GM11168 (cell line): Measurements from ENCODE around the gene UBE2J2.

ENCODE experiments used
- in situ Hi-C: fragments of 300-500 bp; cut with MboI; formaldehyde crosslinking; loops from one replicate; pipeline ENCODE4 v1.12.0; 2022; ENCODE audit warnings: low sequenced_read_pairs; ENCODE audit not compliant: unreplicated experiment

UBE2J2 gene

GRCh38 chr1:1232208-1232795, 41.4 kb downstream of the UBE2J2 start, which contains the start of gene B3GALT6:
Gene B3GALT6, plus strand, starts transcription at chr1:1232237. Its CDS starts 42 bp downstream, at chr1:1232279.
- in situ Hi-C loops, result no loop called here

DNA sequence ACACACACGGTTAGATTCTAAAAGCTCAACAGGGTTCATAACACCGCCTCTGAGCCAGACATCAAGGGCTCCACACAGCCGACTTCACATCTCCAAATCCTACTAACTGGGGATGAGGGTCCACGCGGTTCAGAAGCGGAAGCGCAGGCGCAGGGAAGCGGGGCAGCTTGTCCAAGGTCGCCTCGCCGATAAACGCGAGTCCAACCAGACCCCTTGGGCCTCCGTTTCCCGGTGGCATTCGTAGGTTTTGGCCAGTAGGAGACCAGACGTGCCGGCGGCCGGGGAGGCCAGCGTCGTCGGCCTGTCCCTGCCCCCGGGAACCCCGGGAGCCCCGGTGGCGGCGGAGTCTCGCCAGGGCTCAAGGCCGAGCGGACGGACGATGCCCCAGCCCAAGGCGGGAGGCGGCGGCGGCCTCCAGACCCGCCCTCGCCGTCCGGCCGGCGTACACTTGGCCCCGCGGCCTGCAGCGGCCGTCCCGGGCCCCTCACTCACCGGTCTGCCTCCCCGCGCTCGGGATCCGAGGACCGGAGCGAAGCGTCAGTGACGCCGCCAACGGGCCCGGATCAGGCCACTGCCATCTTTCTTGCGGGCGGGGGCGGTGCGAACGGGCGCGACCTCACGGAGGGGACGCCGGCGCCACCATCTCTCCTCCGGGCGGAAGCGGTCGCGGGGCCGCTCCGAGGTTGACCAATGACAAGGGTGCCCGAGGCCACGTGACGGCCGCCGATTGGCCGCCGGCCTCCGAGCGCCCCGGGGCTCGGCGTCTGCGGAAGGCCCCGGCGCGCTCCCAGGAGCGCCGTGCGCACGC, 42.0 kb downstream of the UBE2J2 start, which contains the start of gene SDF4:
TSS of gene SDF4 (minus strand) at position 602 of the 808 bp plus-strand sequence. CDS start 3,229 bp downstream, outside the sequence.
- in situ Hi-C loops, result no loop called here

GRCh38 chr1:1230656-1231399, 42.8 kb downstream of the UBE2J2 start:
- in situ Hi-C loops, result no loop called here

DNA sequence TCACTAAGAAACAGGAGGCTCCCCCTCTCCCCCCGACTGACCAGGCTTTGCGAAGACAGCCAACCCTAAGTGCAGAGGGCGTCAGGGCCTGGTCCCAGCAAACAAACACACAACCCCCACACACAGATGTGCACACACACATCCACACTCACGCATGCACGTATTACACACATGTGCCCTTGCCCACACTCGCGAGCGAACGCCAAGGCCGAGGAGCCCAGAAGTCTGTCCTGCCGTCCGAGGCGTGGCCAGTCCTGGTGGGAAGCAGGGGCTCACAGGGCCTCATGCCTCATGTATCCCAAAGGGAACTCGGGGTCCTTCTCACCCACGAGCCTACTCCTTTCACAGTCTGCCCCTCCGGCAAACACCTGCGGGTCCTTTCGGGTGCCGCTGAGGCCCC, 43.9 kb downstream of the UBE2J2 start:
- in situ Hi-C loops, result no loop called here

GRCh38 chr1:1228596-1229321, 44.9 kb downstream of the UBE2J2 start:
- in situ Hi-C loops, result no loop called here

GRCh38 chr1:1228187-1228586, 45.5 kb downstream of the UBE2J2 start:
- in situ Hi-C loops, result no loop called here

GRCh38 chr1:1227386-1227785, 46.3 kb downstream of the UBE2J2 start:
- in situ Hi-C loops, result no loop called here

GRCh38 chr1:1226566-1227362, 46.9 kb downstream of the UBE2J2 start:
- in situ Hi-C loops, result no loop called here

GRCh38 chr1:1225913-1226312, 47.7 kb downstream of the UBE2J2 start:
- in situ Hi-C loops, result no loop called here

DNA sequence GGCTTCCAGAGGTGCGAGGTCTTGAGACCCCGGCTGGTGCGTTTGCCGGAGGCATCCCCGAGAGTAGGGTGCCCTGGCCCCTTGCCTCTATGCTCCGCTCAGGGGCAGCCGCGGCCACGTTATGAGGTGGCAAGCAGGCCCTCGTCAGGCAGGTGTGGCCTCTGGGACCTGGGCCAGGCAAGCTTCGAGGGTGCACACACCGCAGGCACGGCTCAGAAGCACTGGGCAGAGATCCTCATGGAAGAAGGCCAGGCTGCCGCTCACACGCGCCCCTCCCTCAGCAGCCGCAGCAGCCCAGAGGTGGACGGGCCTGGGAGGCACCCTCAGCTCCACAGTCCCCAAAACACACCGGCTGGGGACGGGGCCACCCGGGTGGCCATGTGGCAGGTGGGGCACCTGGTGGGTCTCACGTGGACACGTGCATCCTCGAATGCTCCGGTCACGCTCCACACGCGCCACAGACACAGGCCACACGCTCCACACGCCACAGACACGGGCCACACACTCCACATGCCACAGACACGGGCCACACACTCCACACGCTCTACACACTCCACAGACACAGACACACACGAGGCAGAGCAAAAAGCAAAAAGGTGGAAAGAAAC, 48.3 kb downstream of the UBE2J2 start:
- in situ Hi-C loops, result no loop called here

GRCh38 chr1:1223891-1224290, 49.8 kb downstream of the UBE2J2 start:
- in situ Hi-C loops, result no loop called here

- in situ Hi-C loops, result no loop called here
Observed at GRCh38 chr1:1223321-1223720, 50.3 kb downstream of the UBE2J2 start.

DNA sequence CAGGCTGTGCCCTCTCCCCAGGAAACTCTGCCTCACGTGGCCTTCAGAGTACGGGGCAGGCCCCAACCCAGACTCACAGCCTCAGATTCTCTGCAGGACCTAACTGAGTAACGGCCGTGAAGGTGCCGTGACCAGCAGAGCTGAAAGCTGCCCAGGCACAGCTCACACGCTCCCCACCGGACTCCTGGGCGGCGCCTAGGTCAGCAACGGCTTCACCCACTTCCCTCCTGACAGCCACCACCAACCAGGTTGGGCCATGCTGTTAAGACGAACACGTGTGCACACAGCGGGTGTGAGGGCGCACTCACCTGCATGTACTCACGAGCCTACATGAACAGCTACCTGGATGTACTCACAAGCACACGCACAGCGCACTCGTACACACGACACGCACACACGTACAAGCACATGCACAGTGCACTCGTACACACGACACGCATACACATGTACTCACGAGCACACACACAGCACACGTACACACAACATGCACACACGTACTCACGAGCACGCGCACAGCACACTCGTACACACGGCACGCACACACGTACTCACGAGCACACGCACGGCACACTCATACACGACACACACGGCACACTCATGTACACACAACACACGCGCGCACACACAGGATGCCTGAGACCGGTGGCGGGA, 51.0 kb downstream of the UBE2J2 start:
- in situ Hi-C loops, result no loop called here

DNA sequence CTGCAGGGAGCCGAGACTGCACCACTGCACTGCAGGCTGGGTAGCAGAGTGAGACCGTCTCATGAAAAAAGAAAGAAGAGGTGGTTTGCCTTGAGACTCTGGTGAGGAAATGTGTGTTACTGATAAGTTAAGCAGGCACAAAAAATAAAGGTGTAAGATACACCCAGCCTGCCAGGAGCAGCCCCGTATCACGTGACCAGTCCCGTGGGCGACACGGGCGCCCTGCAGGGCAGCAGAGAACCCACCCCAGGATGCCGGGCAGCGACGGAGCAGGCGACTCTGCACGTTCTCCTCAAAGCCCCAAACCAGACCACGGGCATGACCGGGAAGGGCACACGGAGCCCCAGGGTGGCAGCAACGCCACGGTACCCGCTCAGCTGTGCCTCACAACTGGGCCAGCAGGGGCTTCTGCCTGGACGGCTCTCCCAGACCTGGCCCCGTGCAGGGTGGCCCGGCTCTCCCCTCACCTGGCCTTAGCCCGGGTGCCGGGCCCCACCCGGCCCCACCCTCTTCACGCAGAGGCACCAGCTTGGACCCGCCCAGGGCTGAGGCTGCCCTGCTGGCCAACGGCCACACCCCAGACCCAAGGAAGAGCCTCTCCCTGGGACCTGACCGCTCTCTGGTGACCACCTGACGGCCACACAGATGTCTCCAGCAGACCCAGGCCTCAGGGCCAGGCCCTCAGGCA, 51.6 kb downstream of the UBE2J2 start:
- in situ Hi-C loops, result no loop called here

DNA sequence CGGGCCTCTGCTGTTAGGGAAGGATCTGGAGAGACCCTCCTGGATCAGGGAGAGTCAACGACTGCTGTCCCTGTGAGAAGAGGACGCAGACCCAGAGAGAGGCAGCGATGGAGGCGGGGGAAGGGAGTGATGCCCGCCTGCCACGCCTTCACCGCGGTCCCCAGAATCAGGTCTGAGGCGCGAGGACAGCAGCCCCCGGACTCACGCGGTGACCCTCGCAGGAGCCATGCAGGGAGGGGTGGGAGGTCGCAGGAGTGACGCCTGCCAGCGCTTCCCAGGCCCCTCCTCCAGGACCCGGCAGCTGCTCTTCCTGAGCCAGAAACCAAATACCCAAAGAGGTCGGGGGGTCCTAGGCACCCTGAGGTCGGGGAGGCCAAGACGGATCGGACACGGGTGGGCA, 53.5 kb downstream of the UBE2J2 start:
- in situ Hi-C loops, result no loop called here

- in situ Hi-C loops, result no loop called here
Observed at GRCh38 chr1:1219341-1219740, 54.3 kb downstream of the UBE2J2 start.

DNA sequence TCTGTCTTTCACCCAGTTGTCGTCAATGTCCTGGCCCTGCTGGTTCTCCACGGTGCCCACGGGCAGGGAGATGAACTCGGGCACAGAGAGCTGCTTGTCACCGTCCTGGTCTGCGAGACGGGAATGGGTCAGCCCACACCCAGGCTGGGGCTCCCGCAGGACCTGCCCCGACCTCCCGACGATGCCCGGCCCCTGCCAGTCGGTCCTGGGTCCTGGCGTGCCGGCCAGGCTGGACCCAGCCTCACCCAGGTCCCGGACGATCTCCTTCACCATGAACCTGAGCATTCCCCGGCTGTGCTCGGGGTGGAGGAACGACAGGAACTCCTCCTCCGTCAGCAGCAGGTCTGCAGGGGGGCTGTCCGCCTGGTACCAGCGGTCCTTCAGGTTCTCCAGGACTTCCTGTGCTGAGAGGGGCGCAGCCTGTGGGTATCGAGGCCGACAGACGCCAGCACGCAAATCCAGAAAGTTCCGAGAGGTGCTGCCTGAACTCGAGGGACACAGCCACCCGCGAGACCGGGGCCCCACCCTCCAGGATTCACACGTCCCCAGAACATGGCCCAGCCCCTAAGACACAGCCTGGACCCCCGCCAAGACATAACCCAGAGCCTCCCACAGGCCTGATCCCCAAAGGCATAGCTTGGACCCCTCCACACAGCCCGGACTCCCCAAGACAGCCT, 55.0 kb downstream of the UBE2J2 start:
- in situ Hi-C loops, result no loop called here
